Stimulated activated CD8-positive, alpha-beta memory T cell treated with anti-CD3 and anti-CD28 coated beads, Interleukin-4, amount 100 ng/mL, for 24 hours (primary cell): ENCODE results near the gene MIEF2.

Experiments used
- DNase-seq: peaks from one replicate; pipeline ENCODE4 v3.0.0-alpha.2; 2020; ENCODE audit warnings: low read depth

Gene MIEF2

GRCh38 chr17:18256776-18257175 lies 3.7 kb upstream of the MIEF2 start:
- DNase-seq, result no peak

GRCh38 chr17:18257268-18257981 lies 3.0 kb upstream of the MIEF2 start:
- no peak for DNase-seq

DNA sequence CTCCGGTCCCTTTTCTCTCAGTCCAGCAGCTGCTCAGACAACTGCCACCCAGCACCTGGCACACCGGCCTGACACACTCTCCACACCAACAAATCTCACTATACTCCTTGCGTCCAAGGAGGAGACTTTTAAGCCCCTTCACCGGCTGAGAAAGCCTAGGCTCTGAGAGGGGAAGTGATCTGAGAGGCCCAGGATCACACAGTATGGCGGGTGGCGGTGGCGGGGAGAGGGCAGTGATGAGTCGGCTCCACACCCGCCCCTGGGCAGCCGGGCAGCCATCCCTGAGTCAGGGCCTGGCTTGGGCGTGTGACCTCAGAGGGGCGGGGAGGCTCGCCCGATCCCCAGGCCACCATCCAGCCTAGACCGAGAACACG lies 2.5 kb upstream of the MIEF2 start:
- DNase-seq, result peak; percentile 24

GRCh38 chr17:18258356-18259038 lies 2.0 kb upstream of the MIEF2 start, which contains the start of gene FLII:
Gene FLII, minus strand, starts transcription at chr17:18258738. Its CDS starts 48 bp downstream, at chr17:18258690.
- peak; percentile 46 for DNase-seq

DNA sequence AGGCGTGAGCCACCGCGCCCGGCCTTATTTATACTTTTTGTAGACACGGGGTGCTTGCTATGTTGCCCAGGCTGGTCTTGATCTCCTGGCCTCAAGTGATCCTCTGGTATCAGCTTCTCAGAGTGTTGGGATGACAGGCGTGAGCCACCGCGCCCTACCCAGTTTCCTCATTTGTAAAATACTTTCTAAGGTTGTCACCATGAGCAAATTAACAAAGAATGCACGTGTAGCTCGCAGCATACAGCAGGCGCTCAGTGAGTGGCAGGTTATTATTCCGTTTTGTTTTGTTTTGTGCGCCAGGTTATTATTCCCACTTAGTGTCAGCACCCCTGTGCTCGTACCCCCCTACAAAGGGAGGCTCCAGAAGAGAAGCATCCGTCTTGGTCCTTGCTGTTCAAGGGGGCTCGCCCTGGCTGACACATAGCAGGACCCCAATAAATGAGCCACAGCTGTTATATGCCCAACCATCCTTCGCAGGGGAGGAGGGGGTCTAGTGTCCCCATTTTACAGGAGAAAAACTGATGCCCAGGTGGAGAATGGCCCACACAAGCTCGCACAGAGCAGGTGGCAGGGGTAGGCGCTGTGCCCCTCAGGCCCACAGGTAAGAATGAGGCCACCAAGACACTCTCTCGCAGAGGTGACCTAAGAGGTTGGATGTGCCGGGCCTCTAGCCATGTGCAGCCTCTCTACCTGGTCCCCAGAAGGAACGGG lies 686 bp upstream of the MIEF2 start:
- no peak for DNase-seq

GRCh38 chr17:18261146-18261515 lies 669 bp downstream of the MIEF2 start:
- DNase-seq, result no peak

GRCh38 chr17:18261659-18262058 lies 1.2 kb downstream of the MIEF2 start:
- no peak for DNase-seq

GRCh38 chr17:18262111-18262510 lies 1.6 kb downstream of the MIEF2 start:
- no peak for DNase-seq

DNA sequence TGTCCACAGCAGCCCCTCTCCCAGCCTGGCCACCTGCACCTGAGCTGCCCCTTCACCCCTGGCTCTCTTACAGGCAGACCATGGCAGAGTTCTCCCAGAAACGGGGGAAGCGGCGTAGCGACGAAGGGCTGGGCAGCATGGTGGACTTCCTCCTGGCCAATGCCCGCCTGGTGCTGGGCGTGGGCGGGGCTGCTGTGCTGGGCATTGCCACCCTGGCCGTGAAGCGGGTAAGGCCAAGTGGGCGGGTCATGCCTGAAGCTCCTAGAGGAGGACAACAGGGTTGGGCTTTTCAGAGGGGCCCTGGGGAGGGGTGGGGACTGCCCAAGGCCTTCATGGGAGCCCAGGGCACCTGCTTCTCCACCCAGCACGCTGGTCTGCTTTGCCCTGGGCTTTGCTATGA lies 2.2 kb downstream of the MIEF2 start:
- no peak for DNase-seq

DNA sequence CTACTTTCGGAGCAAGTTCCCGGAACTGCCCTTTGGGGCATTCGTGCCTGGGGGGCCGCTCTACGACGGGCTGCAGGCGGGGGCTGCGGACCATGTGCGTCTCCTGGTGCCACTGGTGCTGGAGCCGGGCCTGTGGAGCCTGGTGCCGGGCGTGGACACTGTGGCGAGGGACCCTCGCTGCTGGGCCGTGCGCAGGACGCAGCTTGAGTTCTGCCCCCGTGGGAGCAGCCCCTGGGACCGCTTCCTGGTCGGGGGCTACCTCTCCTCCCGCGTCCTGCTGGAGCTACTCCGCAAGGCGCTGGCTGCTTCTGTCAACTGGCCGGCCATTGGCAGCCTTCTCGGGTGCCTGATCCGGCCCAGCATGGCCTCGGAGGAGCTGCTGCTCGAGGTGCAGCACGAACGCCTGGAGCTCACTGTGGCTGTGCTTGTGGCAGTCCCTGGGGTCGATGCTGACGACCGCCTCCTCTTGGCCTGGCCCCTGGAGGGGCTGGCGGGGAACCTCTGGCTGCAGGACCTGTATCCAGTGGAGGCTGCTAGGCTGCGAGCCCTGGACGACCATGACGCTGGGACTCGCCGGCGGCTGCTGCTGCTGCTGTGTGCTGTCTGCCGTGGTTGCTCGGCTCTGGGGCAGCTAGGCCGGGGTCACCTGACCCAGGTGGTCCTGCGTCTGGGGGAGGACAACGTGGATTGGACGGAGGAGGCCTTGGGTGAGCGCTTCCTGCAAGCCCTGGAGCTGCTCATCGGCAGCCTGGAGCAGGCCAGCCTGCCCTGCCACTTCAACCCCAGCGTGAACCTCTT lies 3.6 kb downstream of the MIEF2 start:
- DNase-seq, result no peak

GRCh38 chr17:18267366-18267765 lies 6.9 kb downstream of the MIEF2 start:
- no peak for DNase-seq

- no peak for DNase-seq
Observed at GRCh38 chr17:18267927-18268711, 7.7 kb downstream of the MIEF2 start.

- DNase-seq, result no peak
Observed at GRCh38 chr17:18270046-18270931, 9.8 kb downstream of the MIEF2 start.

GRCh38 chr17:18277076-18277475 lies 16.6 kb downstream of the MIEF2 start:
- DNase-seq, result no peak

DNA sequence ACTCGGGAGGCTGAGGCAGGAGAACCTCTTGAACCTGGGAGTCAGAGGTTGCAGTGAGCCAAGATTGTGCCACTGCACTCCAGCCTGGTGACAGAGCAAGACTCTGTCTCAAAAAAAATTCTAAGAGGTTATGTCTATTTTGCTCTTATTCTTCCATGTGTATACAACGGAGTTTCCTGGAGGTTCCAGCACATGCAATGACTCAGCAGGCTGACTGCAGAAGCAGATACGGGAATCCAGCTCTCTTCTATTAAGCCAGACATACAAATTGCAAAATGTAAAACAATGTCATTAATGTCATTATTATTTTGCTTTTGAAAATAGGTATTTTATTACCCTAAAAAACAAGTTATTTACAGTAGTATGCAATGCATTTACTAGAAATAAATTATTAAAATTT lies 18.4 kb downstream of the MIEF2 start:
- DNase-seq, result no peak

GRCh38 chr17:18280249-18280648 lies 19.8 kb downstream of the MIEF2 start:
- DNase-seq, result no peak

DNA sequence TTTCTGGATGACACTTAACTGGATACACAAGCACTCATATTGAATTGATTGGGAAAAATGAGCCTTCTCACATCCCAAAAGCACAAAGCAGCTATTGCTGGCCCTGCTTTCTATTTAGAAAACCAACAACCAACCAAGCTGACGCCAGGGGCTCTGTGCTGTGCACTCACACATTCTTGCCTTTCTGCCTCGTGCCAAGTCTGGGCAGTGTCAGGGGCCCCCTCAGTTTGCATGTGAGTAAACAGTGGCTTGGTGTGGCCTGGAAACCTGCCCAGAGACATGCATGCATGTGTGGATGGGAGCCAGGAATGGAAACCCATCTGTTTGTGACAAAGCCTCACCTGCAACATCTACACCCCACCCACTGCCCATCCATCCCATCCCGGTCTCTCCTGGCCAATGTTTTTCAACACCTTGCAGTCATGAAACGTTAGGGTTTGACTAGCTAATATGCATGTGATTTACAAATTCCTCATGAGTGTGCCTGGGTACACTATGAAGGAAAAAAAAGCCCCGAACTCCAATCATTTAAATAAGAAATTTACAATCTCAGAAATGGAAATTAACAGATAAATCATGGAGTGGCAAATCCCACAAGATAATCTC lies 20.4 kb downstream of the MIEF2 start:
- DNase-seq, result no peak

- DNase-seq, result no peak
Observed at GRCh38 chr17:18281788-18282187, 21.3 kb downstream of the MIEF2 start.

- no peak for DNase-seq
Observed at GRCh38 chr17:18285296-18285695, 24.8 kb downstream of the MIEF2 start.
